Mucosa of rectum (tissue), 2 donors: ENCODE measurements around the gene SLC2A8.

Experiments
- H3K27ac ChIP-seq, 2 donors: one replicate each; pipeline ENCODE4 v1.7.0; 2013; ENCODE audit warnings: inconsistent platforms in 2 of 2, low read depth in 2 of 2, low read length in 2 of 2
- H3K27me3 ChIP-seq, 2 donors: one replicate each; pipeline ENCODE4 v1.7.0; 2013; ENCODE audit warnings: low read length in 2 of 2; ENCODE audit not compliant: control insufficient read depth in 2 of 2, insufficient read depth in 2 of 2
- H3K36me3 ChIP-seq, 2 donors: one replicate each; pipeline ENCODE4 v1.7.0; 2013; ENCODE audit warnings: low read length in 2 of 2; ENCODE audit not compliant: control insufficient read depth in 2 of 2, insufficient read depth in 2 of 2
- H3K4me1 ChIP-seq, 2 donors: one replicate each; pipeline ENCODE4 v1.7.0; 2013; ENCODE audit warnings: low read length in 2 of 2, mild to moderate bottlenecking in 1 of 2; ENCODE audit not compliant: control insufficient read depth in 2 of 2, insufficient read depth in 2 of 2
- H3K4me3 ChIP-seq, 2 donors: one replicate each; pipeline ENCODE4 v1.7.0; 2013; ENCODE audit warnings: low read length in 2 of 2
- H3K9ac ChIP-seq, 2 donors: one replicate each; pipeline ENCODE4 v1.7.0; 2013; ENCODE audit warnings: low read length in 2 of 2, low read depth in 1 of 2, mild to moderate bottlenecking in 1 of 2
- H3K9me3 ChIP-seq, 2 donors: one replicate each; pipeline ENCODE4 v1.7.0; 2013; ENCODE audit warnings: low read length in 2 of 2; ENCODE audit not compliant: control insufficient read depth in 2 of 2
- donor health status: healthy.
- donor health status: Normal muscosa, but diverticular disease.

SLC2A8 gene

DNA sequence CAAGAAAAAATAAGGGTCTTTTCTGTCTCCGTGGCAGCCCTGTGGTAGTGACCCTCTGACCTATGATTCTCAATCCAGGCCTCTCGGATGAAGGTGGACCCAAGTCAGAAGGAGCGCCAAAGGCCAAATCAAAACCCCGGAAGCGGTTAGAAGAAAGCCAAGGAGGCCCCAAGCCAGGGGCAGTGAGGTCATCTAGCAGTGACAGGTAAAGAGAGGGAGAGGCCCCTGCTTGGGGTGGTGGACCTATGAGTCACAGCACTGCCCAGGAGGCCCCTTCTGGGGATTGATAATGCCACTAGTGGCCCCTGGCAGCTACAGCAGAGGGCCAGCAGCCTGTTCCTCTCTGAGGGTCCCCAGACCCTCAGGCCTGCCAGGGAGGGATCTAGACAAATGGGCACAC, 6.4 kb upstream of the SLC2A8 start:
- no peaks in the 10 kb centered on the region for H3K27me3 ChIP-seq
- H3K36me3 ChIP-seq, result no peaks in the 10 kb centered on the region
- peak overlapping the region in 1 of 2 donors; percentile 81 for H3K27ac ChIP-seq
- H3K9ac ChIP-seq, result peak overlapping the region in 1 of 2 donors; percentile 6
- H3K4me1 ChIP-seq, result peaks cover 18 to 24% of the 10 kb centered on the region in 2 donors
- H3K4me3 ChIP-seq, result no peak overlapping the region
- H3K9me3 ChIP-seq, result no peaks in the 10 kb centered on the region

DNA sequence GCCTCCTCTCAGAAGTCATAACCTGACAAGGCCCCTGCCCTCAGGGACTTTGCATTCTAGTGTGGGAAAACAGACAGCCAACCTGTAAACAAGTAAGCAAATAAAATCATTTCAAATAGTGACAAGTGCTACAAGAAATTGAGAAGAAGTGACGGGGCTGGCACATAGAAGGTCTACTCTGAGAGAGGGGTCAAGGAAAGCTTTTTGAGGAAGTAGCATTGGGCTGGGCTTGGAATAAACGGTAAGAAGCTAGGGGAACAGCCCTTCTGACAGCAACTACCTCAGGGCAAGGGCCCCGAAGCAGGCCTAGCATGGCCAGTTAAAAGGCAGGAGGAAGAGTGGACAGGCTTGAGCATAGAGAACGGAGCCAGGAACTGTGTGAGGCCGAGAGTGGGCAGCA, 4.8 kb upstream of the SLC2A8 start:
- Histone ChIP-seq H3K4me3 (no peak overlapping the region), H3K9ac (no peak overlapping the region), H3K36me3 (no peaks in the 10 kb centered on the region), H3K9me3 (no peaks in the 10 kb centered on the region), H3K27ac (no peak overlapping the region), H3K27me3 (no peaks in the 10 kb centered on the region), H3K4me1 (peaks cover 25 to 30% of the 10 kb centered on the region in 2 donors)

DNA sequence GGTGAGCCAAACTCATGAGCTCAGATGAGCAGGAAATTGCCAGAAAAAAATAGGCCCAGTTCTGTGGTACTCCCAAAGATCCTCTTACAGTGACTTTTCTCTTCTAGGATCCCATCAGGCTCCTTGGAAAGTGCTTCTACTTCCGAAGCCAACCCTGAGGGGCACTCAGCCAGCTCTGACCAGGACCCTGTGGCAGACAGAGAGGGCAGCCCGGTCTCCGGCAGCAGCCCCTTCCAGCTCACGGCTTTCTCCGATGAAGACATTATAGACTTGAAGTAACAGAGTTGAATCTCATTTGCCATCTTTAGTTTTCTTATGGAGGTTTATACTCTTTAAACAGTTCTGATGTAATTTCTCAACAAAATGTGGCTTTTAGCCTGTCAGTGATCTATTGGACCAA, 4.0 kb upstream of the SLC2A8 start:
- Histone ChIP-seq H3K4me3 (no peak overlapping the region), H3K9me3 (no peaks in the 10 kb centered on the region), H3K36me3 (no peaks in the 10 kb centered on the region), H3K9ac (no peak overlapping the region), H3K27me3 (no peaks in the 10 kb centered on the region), H3K4me1 (peaks cover 23 to 28% of the 10 kb centered on the region in 2 donors), H3K27ac (no peak overlapping the region)

DNA sequence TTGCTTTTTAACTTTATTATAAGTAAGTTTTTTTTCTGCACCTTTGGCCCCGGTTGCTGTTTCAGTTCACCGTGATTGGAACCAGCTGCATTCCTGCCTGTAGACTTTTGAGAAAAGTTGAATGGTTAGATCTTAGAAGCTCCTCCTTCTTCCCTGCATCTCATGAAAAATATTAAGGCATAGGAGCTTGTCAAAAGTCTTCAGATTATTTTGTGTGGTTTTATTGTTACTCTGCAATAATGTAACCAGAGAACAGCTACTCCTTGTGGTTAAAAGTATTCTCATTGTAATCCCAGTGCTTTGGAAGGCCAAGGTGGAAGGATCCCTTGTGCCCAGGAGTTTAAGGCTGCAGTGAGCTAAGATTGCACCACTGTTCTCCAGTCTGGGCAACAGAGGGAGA, 3.3 kb upstream of the SLC2A8 start:
- no peak overlapping the region for H3K9ac ChIP-seq
- no peaks in the 10 kb centered on the region for H3K27me3 ChIP-seq
- no peak overlapping the region for H3K4me3 ChIP-seq
- no peaks in the 10 kb centered on the region for H3K36me3 ChIP-seq
- H3K27ac ChIP-seq, result no peak overlapping the region
- no peaks in the 10 kb centered on the region for H3K9me3 ChIP-seq
- H3K4me1 ChIP-seq, result peaks cover 26 to 28% of the 10 kb centered on the region in 2 donors

DNA sequence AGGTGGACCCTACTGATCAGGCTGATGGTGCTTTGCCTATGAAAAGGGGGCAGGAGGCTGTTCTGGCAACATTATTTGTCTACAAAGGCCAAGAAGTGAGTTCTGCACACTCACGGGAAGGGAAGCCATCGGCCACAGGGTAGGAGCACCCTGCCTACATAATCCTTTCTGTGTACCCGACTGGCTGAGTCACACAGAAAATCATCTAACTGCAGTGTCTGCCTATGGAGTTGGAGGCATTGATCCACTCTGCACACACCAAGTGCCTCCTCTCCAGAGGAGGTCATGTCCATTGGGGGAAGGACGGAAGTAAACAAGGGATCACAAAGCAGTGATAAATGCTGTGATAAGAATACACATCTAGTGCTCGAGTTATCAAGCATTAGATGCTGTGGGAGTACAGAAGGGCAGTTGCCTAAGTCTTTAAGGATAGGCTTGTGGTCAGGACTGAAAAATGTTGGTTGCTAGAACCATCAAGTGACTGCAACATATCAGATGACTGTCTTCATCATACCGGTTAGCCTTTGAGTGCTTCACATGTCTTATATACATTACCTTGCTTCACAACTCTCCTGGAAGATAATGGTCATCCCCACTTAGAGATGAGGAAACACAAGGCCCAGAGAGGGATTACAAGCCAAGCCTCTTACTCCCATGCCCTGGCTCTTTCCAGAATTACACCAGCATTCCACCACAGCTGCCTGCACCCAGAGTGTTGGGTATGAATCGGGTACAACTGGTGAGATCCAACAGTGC, 1.3 kb upstream of the SLC2A8 start:
- no peaks in the 10 kb centered on the region for H3K27me3 ChIP-seq
- H3K36me3 ChIP-seq, result no peaks in the 10 kb centered on the region
- peak overlapping the region; percentile 66 to 69 for H3K9ac ChIP-seq
- peaks cover 16% of the 10 kb centered on the region in 2 donors for H3K4me1 ChIP-seq
- H3K4me3 ChIP-seq, result peak overlapping the region; percentile 79
- H3K27ac ChIP-seq, result peak overlapping the region in 1 of 2 donors; percentile 45
- H3K9me3 ChIP-seq, result no peaks in the 10 kb centered on the region

DNA sequence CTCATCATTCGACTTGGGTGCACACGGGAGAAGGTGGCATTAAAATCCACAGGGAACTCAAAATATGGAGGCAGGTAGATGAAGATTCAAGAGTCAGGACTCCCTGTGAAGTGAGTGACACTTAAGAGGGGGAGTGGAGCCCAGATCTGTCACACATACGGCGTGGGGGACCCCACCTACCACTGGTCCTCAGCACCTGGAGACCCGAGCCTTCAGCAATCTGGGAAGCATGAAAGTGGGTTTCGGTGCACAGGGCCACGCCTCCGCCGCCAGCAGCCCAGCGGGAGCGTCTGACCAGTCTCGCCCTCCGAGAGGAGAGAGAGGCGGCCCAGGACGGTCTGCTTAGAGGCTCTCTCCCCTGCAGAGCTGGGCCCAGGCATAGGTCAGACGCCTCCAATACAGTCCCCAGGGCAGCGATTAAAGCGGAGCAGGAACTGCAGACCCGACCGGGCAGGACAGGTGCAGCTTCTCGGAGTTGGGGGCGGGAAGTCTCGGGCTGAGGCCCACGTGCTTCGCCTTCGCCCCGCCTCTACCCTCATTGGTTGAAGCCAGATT, 639 bp upstream of the SLC2A8 start:
- H3K36me3 ChIP-seq, result peaks cover 0 to 3% of the 10 kb centered on the region in 2 donors
- peak overlapping the region; percentile 66 to 69 for H3K9ac ChIP-seq
- no peaks in the 10 kb centered on the region for H3K27me3 ChIP-seq
- H3K9me3 ChIP-seq, result no peaks in the 10 kb centered on the region
- peak overlapping the region; percentile 14 to 45 for H3K27ac ChIP-seq
- peaks cover 14 to 15% of the 10 kb centered on the region in 2 donors for H3K4me1 ChIP-seq
- H3K4me3 ChIP-seq, result peak overlapping the region; percentile 79

DNA sequence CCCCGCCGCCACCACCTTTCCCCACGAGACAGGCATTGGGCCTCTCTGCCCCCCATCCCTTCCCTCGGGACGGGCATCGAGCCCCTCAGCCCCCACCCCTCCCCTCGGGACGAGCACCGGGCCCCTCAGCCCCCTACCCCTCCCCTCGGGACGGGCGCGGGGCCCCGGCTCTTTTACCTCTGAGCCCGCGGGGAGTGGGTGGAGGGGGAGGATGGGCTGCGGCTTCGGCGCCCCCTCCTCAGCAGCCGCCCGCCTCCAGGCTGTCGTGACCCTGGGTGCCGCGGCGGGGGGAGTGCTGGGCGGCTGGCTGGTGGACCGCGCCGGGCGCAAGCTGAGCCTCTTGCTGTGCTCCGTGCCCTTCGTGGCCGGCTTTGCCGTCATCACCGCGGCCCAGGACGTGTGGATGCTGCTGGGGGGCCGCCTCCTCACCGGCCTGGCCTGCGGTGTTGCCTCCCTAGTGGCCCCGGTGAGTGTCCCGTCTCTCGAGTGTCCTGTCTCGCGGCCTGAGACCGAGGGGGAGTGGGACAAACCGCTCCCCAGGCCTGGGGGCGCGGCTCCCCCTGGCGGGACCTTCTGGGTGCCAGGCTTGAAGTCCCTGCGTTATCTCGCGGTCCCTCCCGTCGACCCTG, 791 bp downstream of the SLC2A8 start:
- H3K9me3 ChIP-seq, result no peaks in the 10 kb centered on the region
- no peaks in the 10 kb centered on the region for H3K27me3 ChIP-seq
- peak overlapping the region; percentile 84 to 91 for H3K27ac ChIP-seq
- peaks cover 14 to 15% of the 10 kb centered on the region in 2 donors for H3K4me1 ChIP-seq
- peak overlapping the region; percentile 53 to 76 for H3K4me3 ChIP-seq
- peaks cover 0 to 11% of the 10 kb centered on the region in 2 donors for H3K36me3 ChIP-seq
- H3K9ac ChIP-seq, result peak overlapping the region; percentile 52 to 86

DNA sequence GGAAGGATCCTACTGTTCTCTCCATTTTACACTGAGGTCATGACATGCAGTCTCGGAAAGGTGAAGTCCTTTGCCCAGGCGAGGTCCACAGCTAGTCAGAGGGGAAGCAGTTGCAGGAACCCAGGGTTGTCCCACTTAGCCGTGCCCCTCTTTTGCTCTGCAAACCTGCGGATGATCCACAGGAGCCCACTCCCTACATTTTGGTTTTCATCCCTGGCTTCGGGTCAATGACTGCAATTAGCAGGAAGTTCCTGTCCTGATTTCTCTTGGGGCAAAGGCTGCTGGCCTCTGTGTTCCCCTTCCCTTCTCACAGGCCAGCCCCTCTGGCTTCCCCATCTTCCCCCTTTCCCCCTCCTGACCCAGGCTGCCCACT, 1.3 kb downstream of the SLC2A8 start:
- Histone ChIP-seq H3K27ac (no peak overlapping the region), H3K4me1 (peaks cover 14 to 15% of the 10 kb centered on the region in 2 donors), H3K9me3 (no peaks in the 10 kb centered on the region), H3K9ac (peak overlapping the region; percentile 52 to 86), H3K4me3 (peak overlapping the region; percentile 53 to 76), H3K36me3 (peaks cover 0 to 11% of the 10 kb centered on the region in 2 donors), H3K27me3 (no peaks in the 10 kb centered on the region)

DNA sequence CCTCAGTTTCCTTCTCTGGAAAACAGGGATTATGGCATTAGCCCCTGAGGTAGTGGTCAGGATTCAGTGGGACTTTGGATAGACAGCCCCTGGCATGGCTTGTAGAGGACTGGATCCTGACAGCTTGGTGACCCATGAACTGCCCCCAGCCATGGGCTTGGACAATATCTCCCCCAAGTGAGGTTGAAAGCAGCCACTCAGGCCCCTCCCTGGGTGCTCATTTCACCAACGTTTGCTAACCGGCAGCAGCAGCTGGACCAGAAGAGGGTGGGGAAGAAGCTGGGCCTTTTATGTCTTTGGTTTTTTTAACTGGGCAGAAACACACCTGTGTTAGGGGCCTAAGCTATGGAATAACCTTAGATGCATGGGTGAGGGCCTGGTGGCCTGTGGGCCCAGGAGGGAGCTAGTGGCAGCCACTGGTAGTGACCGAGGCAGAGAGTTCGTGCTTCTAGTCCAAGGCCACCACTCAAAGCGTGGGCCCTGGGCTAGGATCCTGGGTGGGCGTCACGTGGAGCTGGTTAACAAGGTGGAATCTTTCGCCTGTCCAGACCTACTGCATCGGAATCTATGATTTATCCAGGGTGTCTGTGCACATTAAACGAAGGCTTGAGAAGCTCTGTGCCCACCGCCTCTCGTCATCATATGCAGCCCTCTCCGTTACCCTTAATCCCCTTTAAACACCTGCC, 1.9 kb downstream of the SLC2A8 start:
- Histone ChIP-seq H3K9me3 (no peaks in the 10 kb centered on the region), H3K4me1 (peaks cover 14 to 15% of the 10 kb centered on the region in 2 donors), H3K27ac (no peak overlapping the region), H3K36me3 (peaks cover 2 to 11% of the 10 kb centered on the region in 2 donors), H3K27me3 (no peaks in the 10 kb centered on the region), H3K9ac (no peak overlapping the region), H3K4me3 (peak overlapping the region; percentile 53 to 76)
